Testis (tissue), 3 donors: Measurements from ENCODE around the gene ARHGAP12. TPM values are rescaled to one million over a fixed set of nuclear protein-coding genes. Genes with fewer than 3 reads are reported as not detected.
"Not testable (repeated sequence)": the region's sequence is repeated elsewhere in the genome, so short reads cannot be mapped to it uniquely, and the experiment has no call there.

Experiments
- DNase-seq: peaks from one replicate; pipeline ENCODE4 v3.0.0-alpha.2; 2019
- H3K27ac ChIP-seq, 2 donors: fragments of 200-600 bp; sonication (generic); one replicate each; pipeline ENCODE4 v1.5.1; 2019
- H3K27me3 ChIP-seq: fragments of 200-600 bp; sonication (generic); one replicate; pipeline ENCODE4 v1.5.1; 2019
- H3K36me3 ChIP-seq: fragments of 200-600 bp; sonication (generic); one replicate; pipeline ENCODE4 v1.5.1; 2017; ENCODE audit warnings: low read depth; ENCODE audit errors: missing control alignments
- H3K4me1 ChIP-seq: fragments of 200-600 bp; sonication (generic); one replicate; pipeline ENCODE4 v1.5.1; 2019
- H3K4me3 ChIP-seq, 2 donors: fragments of 200-600 bp; sonication (generic); one replicate each; pipeline ENCODE4 v1.5.1; 2017 to 2019
- H3K9me3 ChIP-seq: fragments of 200-600 bp; sonication (generic); one replicate; pipeline ENCODE4 v1.5.1; 2017
- CTCF ChIP-seq, 3 experiments: fragments of 450-650 bp in 2 of 3; fragments of 200-600 bp in 1 of 3; sonication (generic) in 1 of 3; IDR thresholded peaks; one replicate each; pipeline ENCODE4 v1.5.1; 2016 to 2019; ENCODE audit warnings: antibody characterized with exemption in 3 of 3, mild to moderate bottlenecking in 2 of 3, moderate library complexity in 1 of 3
- POLR2A ChIP-seq: fragments of 450-650 bp; IDR thresholded peaks from one replicate; pipeline ENCODE4 v1.6.1; 2017; ENCODE audit warnings: antibody characterized with exemption, mild to moderate bottlenecking, moderate library complexity
- WGBS, 2 donors: methylation state at CpG; one replicate each; pipeline ENCODE4 v1.1.5; 2018; 5-methylcytosine and 5-hydroxymethylcytosine counted together
- intact Hi-C: fragments of 100-400 bp; cut with DNase I; formaldehyde crosslinking; loops from one replicate; pipeline ENCODE4 v1.15.1; 2023; ENCODE audit warnings: low total_unique reads
- polyA plus RNA-seq: library from polyadenylated mRNA; stranded (reverse); fragments of 350-450 nt; fragmentation: Illumina TruSeq; extraction: RNeasy Lipid Tissue Mini Kit (QIAGEN cat#74804); gene quantifications from one replicate; pipeline ENCODE4 v1.2.3, GENCODE V29; 2014; ENCODE audit warnings: low read depth, low replicate concordance; ENCODE audit not compliant: insufficient read depth
- total RNA-seq, 2 donors: library from RNA; depleted of rRNA; stranded (reverse); fragments of >200 nt; gene quantifications; one replicate each; pipeline ENCODE4 v1.2.3, GENCODE V29; 2016

The ARHGAP12 gene
- total and polyA plus RNA-seq, 3 donors from 2014 or later: 11.7 to 36.1 (median 33.1) TPM

GRCh38 chr10:31902625-31903024 is 26.0 kb downstream of the ARHGAP12 start:
- Histone ChIP-seq H3K4me3 (no peak overlapping the region), H3K27ac (no peak overlapping the region), H3K36me3 (no peaks in the 10 kb centered on the region), H3K27me3 (no peaks in the 10 kb centered on the region), H3K4me1 (peaks cover 2% of the 10 kb centered on the region), H3K9me3 (no peaks in the 10 kb centered on the region)
- 96 to 100% methylated on average over 1 of the region's 1 CpG for WGBS, 2 donors
- intact Hi-C loops: no loop called here
- DNase-seq: no peak
- no peak for TF ChIP-seq CTCF (IDR thresholded peaks at IDR 0.05)

GRCh38 chr10:31897506-31897905 is 31.1 kb downstream of the ARHGAP12 start:
- WGBS, 2 donors: 67 to 82% methylated on average over 2 of the region's 2 CpGs
- Histone ChIP-seq H3K4me1 (peaks cover 13% of the 10 kb centered on the region), H3K27ac (no peak overlapping the region), H3K27me3 (no peaks in the 10 kb centered on the region), H3K4me3 (no peak overlapping the region), H3K9me3 (no peaks in the 10 kb centered on the region), H3K36me3 (no peaks in the 10 kb centered on the region)
- no peak for DNase-seq
- intact Hi-C loops: no loop called here
- no peak for TF ChIP-seq CTCF (IDR thresholded peaks at IDR 0.05)
- no peak for TF ChIP-seq POLR2A

GRCh38 chr10:31896968-31897384 is 31.7 kb downstream of the ARHGAP12 start:
- no peaks in the 10 kb centered on the region for H3K27me3 ChIP-seq
- DNase-seq: no peak
- no peak overlapping the region for H3K4me3 ChIP-seq
- TF ChIP-seq POLR2A (no peak), CTCF (IDR thresholded peaks at IDR 0.05) (no peak)
- intact Hi-C loops: no loop called here
- H3K27ac ChIP-seq: no peak overlapping the region
- no peaks in the 10 kb centered on the region for H3K36me3 ChIP-seq
- peaks cover 13% of the 10 kb centered on the region for H3K4me1 ChIP-seq
- WGBS, 2 donors: 56 to 76% methylated on average over 1 of the region's 1 CpG
- H3K9me3 ChIP-seq: no peaks in the 10 kb centered on the region

- H3K9me3 ChIP-seq, intact Hi-C loops, DNase-seq, H3K27ac ChIP-seq, H3K4me3 ChIP-seq, H3K27me3 ChIP-seq, H3K36me3 ChIP-seq: not testable (repeated sequence)
- 91 to 97% methylated on average over 6 of the region's 6 CpGs for WGBS, 2 donors
- peaks cover 13% of the 10 kb centered on the region for H3K4me1 ChIP-seq
Measured at GRCh38 chr10:31895722-31896121, 32.9 kb downstream of the ARHGAP12 start.

GRCh38 chr10:31888442-31888841 is 40.2 kb downstream of the ARHGAP12 start:
- Histone ChIP-seq H3K27ac (no peak overlapping the region), H3K4me1 (no peaks in the 10 kb centered on the region), H3K36me3 (no peaks in the 10 kb centered on the region), H3K27me3 (no peaks in the 10 kb centered on the region), H3K4me3 (no peak overlapping the region), H3K9me3 (no peaks in the 10 kb centered on the region)
- no peak for DNase-seq
- WGBS, 2 donors: 56% methylated on average over 1 of the region's 1 CpG
- no peak for TF ChIP-seq POLR2A
- no peak for TF ChIP-seq CTCF (IDR thresholded peaks at IDR 0.05)
- intact Hi-C loops: no loop called here
